ENCODE results near the gene CIBAR2.
"Not testable (repeated sequence)": the region's sequence is repeated elsewhere in the genome, so short reads cannot be mapped to it uniquely, and the experiment has no call there.

Gene CIBAR2

DNA sequence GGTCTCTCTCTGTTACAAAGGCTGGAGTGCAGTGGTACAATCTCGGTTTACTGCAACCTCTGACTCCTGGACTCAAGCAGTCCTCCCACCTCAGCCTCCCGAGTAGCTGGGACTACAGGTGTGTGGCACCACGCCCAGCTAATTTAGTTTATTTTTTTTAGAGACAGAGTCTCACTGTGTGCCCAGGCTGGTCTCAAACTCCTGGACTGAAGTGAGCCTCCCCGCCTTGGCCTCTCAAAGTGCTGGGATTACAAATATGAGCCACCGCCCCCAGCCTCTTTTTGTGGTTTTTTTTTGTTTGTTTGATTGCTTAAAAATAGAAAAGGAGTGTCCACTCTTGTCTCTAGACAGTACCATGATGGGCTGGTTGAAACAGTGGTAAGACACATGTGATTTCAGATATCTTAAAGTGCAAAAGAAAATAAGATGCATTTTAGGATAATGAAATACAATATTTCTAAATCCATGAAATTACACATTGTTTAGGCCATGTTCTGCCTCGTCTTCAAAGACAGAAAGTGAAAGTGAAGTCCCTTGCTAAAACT, 57.3 kb downstream of the CIBAR2 start:
- H3K27ac ChIP-seq = no peak overlapping the region
- no peak for DNase-seq (ENCODE audit: low spot score)
- CTCF ChIA-PET = no interaction called here
- POLR2A ChIA-PET (ENCODE audit: low non-redundant PET) = interaction anchor here (0.7 kb wide), 1 partner anchor 26 kb away, joined by 5 read pairs; no protein-coding TSS in a partner anchor
- TF ChIP-seq CTCF (conservative IDR thresholded peaks at IDR 0.05; ENCODE audit: low read depth) = no peak

DNA sequence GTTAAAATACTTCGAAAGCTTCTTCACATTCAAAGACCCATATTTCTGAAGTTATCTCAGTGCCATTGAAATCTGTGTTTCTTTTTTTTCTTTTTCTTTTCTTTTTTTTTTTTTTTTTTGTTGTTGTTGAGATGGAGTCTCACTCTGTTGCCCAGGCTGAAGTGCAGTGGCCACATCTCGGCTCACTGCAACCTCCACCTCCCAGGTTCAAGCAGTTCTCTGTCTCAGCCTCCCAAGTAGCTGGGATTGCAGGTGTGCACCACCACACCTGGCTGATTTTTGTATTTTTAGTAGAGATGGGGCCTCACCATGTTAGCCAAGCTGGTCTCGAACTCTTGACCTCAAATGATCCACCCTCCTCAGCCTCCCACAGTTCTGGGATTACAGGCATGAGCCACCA, 58.0 kb downstream of the CIBAR2 start:
- not testable (repeated sequence) for H3K27ac ChIP-seq; DNase-seq (ENCODE audit: low spot score)
- POLR2A ChIA-PET (ENCODE audit: low non-redundant PET) = interaction anchor here (0.7 kb wide), 1 partner anchor 27 kb away, joined by 5 read pairs; no protein-coding TSS in a partner anchor
- CTCF ChIA-PET = interaction anchor here (0.6 to 0.7 kb wide), 2 partner anchors 11 to 259 kb away, joined by 4 to 5 read pairs; no protein-coding TSS in a partner anchor

DNA sequence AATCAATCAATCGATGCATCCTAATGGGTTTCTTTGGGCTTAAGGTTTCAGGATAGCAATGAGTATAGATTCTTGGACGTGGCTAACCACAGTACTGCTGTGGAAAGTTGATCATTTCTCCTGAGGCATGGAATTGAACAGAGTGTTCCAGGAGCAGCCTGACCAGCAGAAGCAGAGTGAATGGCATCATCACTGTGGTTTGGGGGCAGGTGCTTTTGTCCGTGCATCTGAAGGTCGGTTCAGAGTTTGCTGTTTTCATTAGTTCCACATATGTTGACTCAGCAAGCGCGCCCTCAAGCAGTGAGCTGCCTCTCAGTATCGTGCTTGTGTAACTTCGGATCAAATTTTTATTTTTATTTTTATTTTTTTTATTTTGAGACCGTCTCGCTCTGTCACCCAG, 59.7 kb downstream of the CIBAR2 start:
- ChIA-PET CTCF (interaction anchor here (0.6 to 0.7 kb wide), 2 partner anchors 17 to 407 kb away, joined by 3 to 4 read pairs; no protein-coding TSS in a partner anchor), POLR2A (ENCODE audit: low non-redundant PET) (no interaction called here)
- no peak for DNase-seq (ENCODE audit: low spot score)
- H3K27ac ChIP-seq = no peak overlapping the region
- no peak for TF ChIP-seq CTCF (conservative IDR thresholded peaks at IDR 0.05; ENCODE audit: low read depth)

DNA sequence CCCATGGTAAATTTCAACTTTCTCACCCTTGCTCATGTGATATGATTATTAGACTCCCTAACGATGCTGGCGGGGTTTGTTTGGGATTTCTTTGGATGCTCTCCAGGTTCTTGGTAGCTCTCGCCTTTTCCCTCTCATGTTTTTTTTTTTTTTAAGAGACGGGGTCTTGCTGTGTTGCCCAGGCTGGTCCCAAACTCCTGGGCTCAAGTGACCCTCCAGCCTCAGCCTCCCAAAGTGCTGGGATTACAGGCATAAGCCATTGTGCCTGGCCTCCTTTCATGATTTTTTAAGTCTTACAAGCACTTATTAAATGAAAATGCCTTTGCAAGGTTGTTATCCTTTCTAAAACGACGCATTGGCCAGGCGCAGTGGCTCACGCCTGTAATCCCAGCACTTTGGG, 60.6 kb downstream of the CIBAR2 start:
- ChIA-PET POLR2A (ENCODE audit: low non-redundant PET) (no interaction called here), CTCF (interaction anchor here (0.7 kb wide), 1 partner anchor 408 kb away, joined by 4 read pairs; no protein-coding TSS in a partner anchor)
- DNase-seq (ENCODE audit: low spot score) = no peak
- no peak for TF ChIP-seq CTCF (conservative IDR thresholded peaks at IDR 0.05; ENCODE audit: low read depth)
- no peak overlapping the region for H3K27ac ChIP-seq

- H3K27ac ChIP-seq = no peak overlapping the region
- ChIA-PET CTCF (interaction anchor here (0.5 to 0.7 kb wide), 2 partner anchors 228 to 295 kb away, joined by 3 read pairs; no protein-coding TSS in a partner anchor), POLR2A (ENCODE audit: low non-redundant PET) (no interaction called here)
Measured at GRCh38 chr16:85051067-85051581, 61.1 kb downstream of the CIBAR2 start.

DNA sequence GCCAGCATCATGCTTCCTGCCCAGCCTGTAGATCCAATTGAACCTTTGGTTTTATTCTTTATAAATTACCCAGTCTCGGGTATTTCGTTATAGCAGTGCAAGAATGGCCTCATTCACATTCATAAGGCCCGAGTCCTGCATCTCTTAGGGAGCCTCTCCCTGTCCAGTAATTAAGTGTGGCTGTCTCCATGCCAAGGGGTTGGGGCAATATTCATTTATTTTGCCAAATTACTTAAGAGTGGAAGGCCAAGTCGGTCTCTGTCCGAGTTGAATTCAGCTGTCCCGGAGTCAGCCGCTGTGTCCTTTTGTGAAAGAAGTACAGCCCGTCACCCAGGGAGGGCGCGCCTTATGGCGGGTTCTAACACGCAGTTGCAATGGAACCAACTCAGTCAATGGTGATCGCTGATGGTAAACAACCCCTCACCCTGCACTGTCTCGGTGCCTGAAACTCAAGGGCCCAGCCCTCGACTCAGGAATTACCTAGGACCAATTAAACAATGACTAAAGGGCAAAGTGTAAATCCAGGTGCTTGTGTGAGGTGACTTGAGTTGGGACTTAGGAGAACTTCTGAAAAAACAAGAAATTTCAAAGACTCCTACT, 62.5 kb downstream of the CIBAR2 start:
- CTCF ChIA-PET = no interaction called here

More at GRCh38 chr16:85051067-85051581, 61.1 kb downstream of the CIBAR2 start:
- no peak for DNase-seq (ENCODE audit: low spot score)
- no peak for TF ChIP-seq CTCF (conservative IDR thresholded peaks at IDR 0.05; ENCODE audit: low read depth)

More for the DNA sequence above, 62.5 kb downstream of the CIBAR2 start:
- POLR2A ChIA-PET (ENCODE audit: low non-redundant PET) = no interaction called here
- no peak overlapping the region for H3K27ac ChIP-seq
- no peak for DNase-seq (ENCODE audit: low spot score)
- TF ChIP-seq CTCF (conservative IDR thresholded peaks at IDR 0.05; ENCODE audit: low read depth) = no peak

Measured in RWPE1 (cell line).